ENCODE measurements around the gene NPNT.

DNA sequence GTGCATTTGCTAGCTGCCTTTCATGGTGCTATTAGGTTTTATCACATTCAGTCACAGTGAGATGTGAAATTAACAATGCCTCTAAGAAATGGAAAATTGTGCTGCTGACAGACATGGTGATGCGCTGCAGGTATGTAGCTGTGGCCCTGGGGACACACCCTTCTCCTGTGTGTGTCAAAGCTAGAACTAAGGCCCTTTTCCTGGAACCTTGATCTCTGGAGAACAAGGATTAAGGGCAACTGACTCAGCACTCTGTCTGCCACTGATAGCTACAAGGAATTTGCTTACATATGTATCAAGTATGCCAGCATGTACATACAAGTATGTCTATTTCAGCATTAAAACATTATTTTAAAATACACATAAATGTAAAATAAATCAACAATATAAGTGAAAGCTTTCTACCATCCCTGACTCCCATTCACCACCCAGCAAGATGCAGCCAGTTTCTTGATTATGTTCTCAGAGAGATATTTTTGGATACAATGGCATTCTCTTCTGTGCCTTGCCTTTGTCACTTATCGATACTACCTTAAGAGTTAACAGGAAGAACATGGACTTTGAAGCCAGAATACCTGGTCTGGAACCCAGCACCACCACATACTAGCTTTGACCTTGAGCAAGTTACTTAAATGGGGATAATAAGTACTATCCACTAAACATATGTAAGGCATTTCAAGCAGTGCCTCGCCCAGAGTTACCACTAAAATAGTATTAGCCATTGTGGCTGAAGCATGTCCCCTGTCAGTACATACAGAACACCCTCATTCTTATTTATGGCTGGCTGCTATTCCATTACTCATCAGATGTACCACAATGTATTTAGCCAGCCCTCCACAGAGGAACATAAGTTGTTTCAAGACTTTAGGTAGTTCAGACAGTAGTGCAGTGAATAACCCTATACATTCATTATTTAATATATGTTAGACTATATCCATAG lies 68.5 kb downstream of the NPNT start:
- TF ChIP-seq, protein P1, sequence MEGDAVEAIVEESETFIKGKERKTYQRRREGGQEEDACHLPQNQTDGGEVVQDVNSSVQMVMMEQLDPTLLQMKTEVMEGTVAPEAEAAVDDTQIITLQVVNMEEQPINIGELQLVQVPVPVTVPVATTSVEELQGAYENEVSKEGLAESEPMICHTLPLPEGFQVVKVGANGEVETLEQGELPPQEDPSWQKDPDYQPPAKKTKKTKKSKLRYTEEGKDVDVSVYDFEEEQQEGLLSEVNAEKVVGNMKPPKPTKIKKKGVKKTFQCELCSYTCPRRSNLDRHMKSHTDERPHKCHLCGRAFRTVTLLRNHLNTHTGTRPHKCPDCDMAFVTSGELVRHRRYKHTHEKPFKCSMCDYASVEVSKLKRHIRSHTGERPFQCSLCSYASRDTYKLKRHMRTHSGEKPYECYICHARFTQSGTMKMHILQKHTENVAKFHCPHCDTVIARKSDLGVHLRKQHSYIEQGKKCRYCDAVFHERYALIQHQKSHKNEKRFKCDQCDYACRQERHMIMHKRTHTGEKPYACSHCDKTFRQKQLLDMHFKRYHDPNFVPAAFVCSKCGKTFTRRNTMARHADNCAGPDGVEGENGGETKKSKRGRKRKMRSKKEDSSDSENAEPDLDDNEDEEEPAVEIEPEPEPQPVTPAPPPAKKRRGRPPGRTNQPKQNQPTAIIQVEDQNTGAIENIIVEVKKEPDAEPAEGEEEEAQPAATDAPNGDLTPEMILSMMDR (IDR thresholded peaks at IDR 0.05; ENCODE audit: low read length): no peak
- no peak for TF ChIP-seq EZH2 (IDR thresholded peaks at IDR 0.05; ENCODE audit: borderline replicate concordance, low read length)
